MM.1S (cell line): ENCODE results near the gene BCL2L1.

Experiments
- DNase-seq: peaks from one replicate; pipeline ENCODE4 v3.0.0-alpha.2; 2015
- H2AFZ ChIP-seq: fragments of 300-600 bp; sonication (generic); 2 replicates; pipeline ENCODE4 v1.6.0; 2016; ENCODE audit warnings: antibody characterized with exemption, low read length
- H3F3A ChIP-seq: fragments of 300-600 bp; sonication (generic); 2 replicates; pipeline ENCODE4 v1.6.1; 2016; ENCODE audit warnings: mild to moderate bottlenecking, antibody characterized with exemption, low read length, moderate library complexity, mixed read lengths; ENCODE audit not compliant: insufficient read depth
- H3K27ac ChIP-seq: fragments of 300-600 bp; sonication (generic); 2 replicates; pipeline ENCODE4 v1.5.1; 2016; ENCODE audit warnings: mild to moderate bottlenecking, low read length
- H3K27me3 ChIP-seq: fragments of 300-600 bp; sonication (generic); replicated peaks from 2 replicates; pipeline ENCODE4 v1.6.0; 2016; ENCODE audit warnings: low read length; ENCODE audit not compliant: insufficient read depth
- H3K36me3 ChIP-seq: fragments of 300-600 bp; sonication (generic); replicated peaks from 2 replicates; pipeline ENCODE4 v1.6.1; 2016; ENCODE audit warnings: mild to moderate bottlenecking, low read length, mixed read lengths; ENCODE audit not compliant: insufficient read depth
- H3K4me1 ChIP-seq: fragments of 300-600 bp; sonication (generic); 2 replicates; pipeline ENCODE4 v1.6.1; 2016; ENCODE audit warnings: low read length, mixed read lengths
- H3K4me2 ChIP-seq: fragments of 300-600 bp; sonication (generic); 2 replicates; pipeline ENCODE4 v1.6.0; 2016; ENCODE audit warnings: low read depth, low read length
- H3K4me3 ChIP-seq: fragments of 300-600 bp; sonication (generic); 2 replicates; pipeline ENCODE4 v1.5.1; 2016; ENCODE audit warnings: low read length, mixed read lengths
- H3K79me2 ChIP-seq: fragments of 300-600 bp; sonication (generic); 2 replicates; pipeline ENCODE4 v1.6.1; 2016; ENCODE audit warnings: mixed run types, low read length, mixed read lengths
- H3K9ac ChIP-seq: fragments of 300-600 bp; sonication (generic); 2 replicates; pipeline ENCODE4 v1.6.1; 2016; ENCODE audit warnings: low read length, mixed read lengths
- H3K9me2 ChIP-seq: fragments of 300-600 bp; sonication (generic); replicated peaks from 2 replicates; pipeline ENCODE4 v1.6.1; 2016; ENCODE audit warnings: mild to moderate bottlenecking, low read length, mixed read lengths; ENCODE audit not compliant: insufficient read depth
- H3K9me3 ChIP-seq: fragments of 300-600 bp; sonication (generic); replicated peaks from 2 replicates; pipeline ENCODE4 v1.6.1; 2016; ENCODE audit warnings: mild to moderate bottlenecking, low read length, mixed read lengths; ENCODE audit not compliant: insufficient read depth
- H4K20me1 ChIP-seq: fragments of 300-600 bp; sonication (generic); 2 replicates; pipeline ENCODE4 v1.6.1; 2016; ENCODE audit warnings: mild to moderate bottlenecking, low read length, moderate library complexity, mixed read lengths; ENCODE audit not compliant: insufficient read depth
- CTCF ChIP-seq: fragments of 300-600 bp; sonication (generic); IDR thresholded peaks from 2 replicates; pipeline ENCODE4 v1.5.1; 2016; ENCODE audit warnings: antibody characterized with exemption, low read length, mixed read lengths
- EZH2 ChIP-seq: fragments of 300-600 bp; sonication (generic); optimal IDR thresholded peaks from 2 replicates; pipeline ENCODE3; 2017; ENCODE audit warnings: low read depth, mild to moderate bottlenecking, antibody characterized with exemption, low read length, mixed read lengths
- EZH2phosphoT487 ChIP-seq: fragments of 300-600 bp; sonication (generic); IDR thresholded peaks from 2 replicates; pipeline ENCODE4 v1.6.1; 2018; ENCODE audit warnings: antibody characterized with exemption, low read length

Gene BCL2L1

DNA sequence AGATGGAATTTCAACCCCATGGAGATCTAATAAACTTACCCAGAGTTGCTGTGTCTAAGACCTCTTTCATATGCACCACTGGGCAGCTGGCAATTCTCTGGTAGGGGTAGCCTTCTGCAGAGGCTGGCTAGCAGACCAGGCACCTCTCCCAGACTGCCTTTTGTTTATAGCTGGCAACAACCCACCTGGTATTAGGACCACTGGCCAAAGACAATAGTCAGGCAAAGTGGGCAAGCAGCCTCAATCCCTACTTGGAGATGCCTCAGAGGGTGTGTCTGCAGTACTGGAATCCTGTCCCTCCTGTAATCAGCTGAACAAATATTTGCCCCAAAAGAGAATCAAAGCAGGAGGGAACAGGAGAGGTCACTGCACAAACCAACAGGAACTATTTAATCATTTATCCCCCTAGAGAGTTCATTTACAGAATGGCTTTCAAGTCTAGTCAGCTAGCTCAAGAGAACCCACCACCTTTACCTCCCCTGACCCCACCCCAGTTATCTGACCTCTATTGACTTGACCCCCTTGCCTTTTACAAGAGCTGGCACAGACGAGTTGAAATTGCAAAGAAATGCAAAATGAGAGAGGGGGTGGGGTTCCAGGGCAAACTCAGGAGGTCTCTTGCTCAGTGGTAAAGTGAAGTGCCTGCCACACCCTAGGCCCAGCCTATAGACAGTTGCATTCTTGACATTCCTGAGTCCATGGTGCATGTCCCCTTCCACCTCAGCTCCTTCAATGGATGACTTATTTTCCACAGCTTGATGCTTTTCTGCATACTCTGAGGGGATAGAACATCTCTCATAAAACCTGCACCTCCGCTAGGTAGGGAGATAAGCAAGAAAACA is 2.8 kb downstream of the BCL2L1 start:
- TF ChIP-seq EZH2phosphoT487 = no peak
- TF ChIP-seq CTCF = no peak
- TF ChIP-seq EZH2 = no peak
- DNase-seq = no peak
- H3K4me2 ChIP-seq = peak overlapping the region; percentile 80
- no peaks in the 10 kb centered on the region for H3K9me3 ChIP-seq
- no peaks in the 10 kb centered on the region for H3K9me2 ChIP-seq
- peaks cover 4% of the 10 kb centered on the region; the same call in 1 of the 2 replicates for H3K4me1 ChIP-seq
- H3K79me2 ChIP-seq = peaks cover 85% of the 10 kb centered on the region
- H4K20me1 ChIP-seq = no peaks in the 10 kb centered on the region
- H2AFZ ChIP-seq = no peak overlapping the region
- peak overlapping the region; percentile 94 for H3K4me3 ChIP-seq
- H3K27me3 ChIP-seq = no peaks in the 10 kb centered on the region
- peaks cover 75% of the 10 kb centered on the region for H3F3A ChIP-seq
- peak overlapping the region; percentile 93 for H3K9ac ChIP-seq
- H3K27ac ChIP-seq = peak overlapping the region; percentile 99
- H3K36me3 ChIP-seq = peaks cover 11% of the 10 kb centered on the region; the same call in 1 of the 2 replicates

GRCh38 chr20:31718952-31719643 is 3.6 kb downstream of the BCL2L1 start:
- H3K9me3 ChIP-seq = no peaks in the 10 kb centered on the region
- H3K4me2 ChIP-seq = peak overlapping the region; percentile 80
- no peaks in the 10 kb centered on the region for H4K20me1 ChIP-seq
- TF ChIP-seq EZH2phosphoT487 (no peak), EZH2 (no peak), CTCF (no peak)
- peak overlapping the region; percentile 94 for H3K4me3 ChIP-seq
- H3K9me2 ChIP-seq = no peaks in the 10 kb centered on the region
- H3K4me1 ChIP-seq = peaks cover 11% of the 10 kb centered on the region
- H3K9ac ChIP-seq = peak overlapping the region; percentile 93
- peaks cover 11% of the 10 kb centered on the region; the same call in 1 of the 2 replicates for H3K36me3 ChIP-seq
- H3K27ac ChIP-seq = peak overlapping the region; percentile 99
- DNase-seq = peak; percentile 49
- H3F3A ChIP-seq = peaks cover 82% of the 10 kb centered on the region
- H2AFZ ChIP-seq = no peak overlapping the region
- H3K27me3 ChIP-seq = no peaks in the 10 kb centered on the region
- H3K79me2 ChIP-seq = peaks cover 93% of the 10 kb centered on the region

DNA sequence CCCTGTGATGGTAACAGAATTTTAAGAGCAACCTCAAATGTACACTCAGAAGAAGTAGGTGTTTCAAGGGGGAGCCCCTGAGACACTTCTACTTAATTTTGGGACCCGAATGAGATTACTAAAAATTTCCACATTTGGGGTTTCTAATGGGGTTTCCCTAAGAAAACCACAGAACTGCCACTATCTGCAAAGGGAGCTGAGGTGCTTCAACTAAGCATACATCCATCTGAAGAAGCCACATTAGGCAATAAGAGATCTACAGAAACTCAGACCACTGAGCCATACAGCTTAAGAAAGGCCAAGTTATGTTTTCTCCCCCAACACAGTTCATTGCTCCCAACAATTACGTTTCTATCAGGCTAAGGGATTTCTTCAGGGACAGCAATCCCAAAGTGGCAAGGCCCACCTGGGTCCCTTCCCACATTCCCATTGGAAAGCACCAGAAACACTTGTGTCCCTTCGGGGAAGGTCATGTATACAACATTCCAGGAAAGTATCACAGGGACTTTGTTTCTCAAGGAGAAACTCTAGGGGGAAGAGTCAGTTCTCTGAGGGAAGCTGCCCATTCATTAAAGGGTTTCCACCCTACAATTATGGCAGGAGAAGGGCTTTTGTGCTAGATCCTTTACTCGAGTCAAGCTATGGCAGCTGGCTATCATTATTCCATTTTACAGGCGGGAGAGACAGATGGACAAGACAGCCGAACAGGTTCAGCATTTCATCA is 5.0 kb downstream of the BCL2L1 start:
- peaks cover 91% of the 10 kb centered on the region for H3F3A ChIP-seq
- peak overlapping the region; percentile 99 for H3K27ac ChIP-seq
- TF ChIP-seq CTCF (no peak), EZH2phosphoT487 (no peak), EZH2 (no peak)
- H3K9me3 ChIP-seq = no peaks in the 10 kb centered on the region
- peak overlapping the region; percentile 65 for H3K4me3 ChIP-seq
- DNase-seq = peak; percentile 68
- H4K20me1 ChIP-seq = no peaks in the 10 kb centered on the region
- H3K4me2 ChIP-seq = peak overlapping the region; percentile 80
- H3K27me3 ChIP-seq = no peaks in the 10 kb centered on the region
- peaks cover 25% of the 10 kb centered on the region for H3K4me1 ChIP-seq
- H3K36me3 ChIP-seq = peaks cover 18% of the 10 kb centered on the region; the same call in 1 of the 2 replicates
- H2AFZ ChIP-seq = no peak overlapping the region
- H3K9ac ChIP-seq = peak overlapping the region; percentile 93
- no peaks in the 10 kb centered on the region for H3K9me2 ChIP-seq
- peaks cover 100% of the 10 kb centered on the region for H3K79me2 ChIP-seq
